ENCODE measurements around the gene HS2ST1.
"Not testable (repeated sequence)": the region's sequence is repeated elsewhere in the genome, so short reads cannot be mapped to it uniquely, and the experiment has no call there.

HS2ST1 gene

DNA sequence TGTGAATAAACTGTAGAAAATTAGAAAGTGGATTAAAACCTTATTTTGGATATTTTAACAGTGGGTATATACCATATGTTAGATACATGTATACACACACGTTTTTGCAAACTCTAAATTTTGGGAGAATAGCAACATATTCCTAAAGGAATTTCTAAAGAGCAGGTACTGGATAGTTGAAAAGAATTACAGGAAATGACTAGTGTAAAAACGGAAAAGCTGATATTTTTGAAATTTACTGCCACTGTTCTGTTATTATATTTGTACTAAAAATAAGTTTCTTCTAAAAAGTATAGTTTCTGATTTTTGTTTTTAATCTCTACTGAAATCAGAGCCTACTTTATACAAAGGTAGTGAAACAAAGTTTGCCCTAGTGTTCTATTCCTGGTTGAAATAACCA lies 114.1 kb downstream of the HS2ST1 start:
- no peak for DNase-seq

DNA sequence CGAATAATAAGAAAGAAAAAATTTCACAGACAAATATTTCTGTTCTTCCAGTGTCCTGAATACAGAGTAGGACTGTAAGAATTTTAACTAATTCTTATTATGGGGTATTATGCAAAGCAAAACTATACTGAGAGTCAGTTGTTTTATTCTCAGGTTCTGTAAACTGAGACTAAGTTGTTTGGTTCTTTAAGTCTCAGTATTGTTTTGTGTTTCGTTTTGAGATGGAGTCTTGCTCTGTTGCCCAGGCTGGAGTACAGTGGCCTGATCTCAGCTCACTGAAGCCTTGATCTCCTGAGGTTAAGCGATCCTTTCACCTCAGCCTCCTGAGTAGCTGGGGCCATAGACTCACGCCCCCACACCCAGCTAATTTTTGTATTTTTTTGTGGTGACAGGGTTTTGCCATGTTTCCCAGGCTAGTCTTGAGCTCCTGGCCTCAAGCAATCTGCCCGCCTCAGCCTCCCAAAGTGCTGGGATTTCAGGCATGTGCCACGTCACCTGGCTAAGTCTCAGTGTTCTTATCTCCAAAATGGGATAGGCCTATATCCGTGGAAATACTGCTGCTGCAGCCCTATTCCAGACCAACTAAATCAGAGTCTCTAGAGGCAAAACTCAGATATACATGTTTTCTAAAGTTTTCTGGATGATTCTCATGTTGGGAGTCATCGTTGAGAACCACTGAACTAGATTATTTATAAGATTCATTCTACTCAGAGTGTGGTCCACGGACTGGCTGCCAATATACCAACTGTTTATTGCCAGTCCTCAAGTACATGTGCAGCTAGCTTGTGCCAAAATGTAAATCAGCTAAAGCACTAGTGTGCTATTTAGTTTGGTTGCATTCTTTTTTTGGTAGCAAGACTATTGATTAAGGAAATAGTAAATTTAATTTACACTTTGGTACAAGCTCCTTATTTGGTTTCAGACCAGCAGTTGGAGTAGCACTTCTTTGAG lies 116.6 kb downstream of the HS2ST1 start:
- DNase-seq: no peak

DNA sequence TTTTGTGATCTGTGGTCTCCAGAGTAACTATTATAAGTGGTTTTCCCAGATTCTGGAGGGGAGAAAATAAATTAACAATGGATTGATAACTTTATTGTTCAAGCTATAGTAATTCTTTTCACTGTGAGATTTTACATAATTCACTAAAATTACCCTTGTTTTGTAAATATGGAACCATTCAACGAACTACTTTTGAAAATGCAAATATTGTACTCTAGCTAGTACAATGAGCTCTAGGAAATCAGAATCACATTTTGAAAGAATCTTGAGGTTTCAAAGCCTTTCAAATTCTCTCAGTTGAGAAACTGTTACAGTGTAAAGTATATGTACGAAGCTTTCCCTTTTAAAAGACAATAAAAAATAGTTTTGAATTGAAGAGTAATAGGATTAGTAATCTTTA lies 119.9 kb downstream of the HS2ST1 start:
- DNase-seq: no peak

DNA sequence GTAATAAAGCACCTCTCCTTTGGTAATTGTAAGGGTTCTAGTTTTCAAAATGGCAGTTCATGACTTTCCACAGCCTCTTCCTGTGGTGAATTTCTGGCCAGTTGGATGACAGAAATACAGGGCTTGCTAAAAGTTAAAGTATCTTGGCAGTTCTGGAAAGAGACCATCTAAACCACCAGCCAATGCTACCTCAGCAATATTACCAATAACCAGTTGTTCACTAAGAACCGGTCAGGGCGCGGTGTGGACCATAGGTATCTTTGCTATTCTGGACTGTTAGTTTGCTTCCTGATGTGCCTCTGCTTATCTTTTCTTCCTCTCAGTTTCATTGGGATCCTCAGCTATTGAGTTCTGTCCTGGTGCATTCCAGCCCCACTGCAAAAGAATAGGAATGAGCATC lies 124.7 kb downstream of the HS2ST1 start:
- no peak for DNase-seq

DNA sequence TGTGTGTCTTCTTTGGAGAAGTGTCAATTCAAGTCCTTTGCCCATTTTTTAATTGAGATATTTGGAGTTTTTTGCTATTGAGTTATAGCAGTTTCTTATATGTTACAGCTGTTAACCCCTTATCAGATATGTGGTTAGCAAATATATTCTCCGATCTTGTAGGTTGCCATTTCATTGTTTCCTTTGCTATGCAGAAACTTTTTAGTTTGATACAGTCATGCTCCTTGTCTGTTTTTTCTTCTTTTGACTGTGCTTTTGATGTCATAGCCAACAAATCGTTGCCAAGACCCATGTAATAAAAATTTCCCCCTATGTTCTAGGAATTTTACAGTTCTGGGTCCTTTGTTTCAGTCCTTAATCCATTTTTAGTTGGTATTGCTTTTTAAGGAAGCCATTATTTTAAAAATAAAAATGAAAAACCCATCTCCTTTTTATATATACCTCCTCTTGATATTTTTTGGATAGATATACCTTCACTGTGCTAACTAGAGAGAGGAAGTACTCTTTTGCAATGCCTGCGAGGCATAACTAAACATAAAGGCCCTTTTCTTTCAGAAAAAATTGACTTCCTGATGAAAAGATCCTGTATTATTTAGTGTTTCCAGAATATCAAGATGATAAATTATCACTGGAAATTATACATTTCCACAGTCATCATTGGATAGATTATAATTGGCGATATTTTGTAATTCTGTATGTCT lies 127.8 kb downstream of the HS2ST1 start:
- no peak for DNase-seq

DNA sequence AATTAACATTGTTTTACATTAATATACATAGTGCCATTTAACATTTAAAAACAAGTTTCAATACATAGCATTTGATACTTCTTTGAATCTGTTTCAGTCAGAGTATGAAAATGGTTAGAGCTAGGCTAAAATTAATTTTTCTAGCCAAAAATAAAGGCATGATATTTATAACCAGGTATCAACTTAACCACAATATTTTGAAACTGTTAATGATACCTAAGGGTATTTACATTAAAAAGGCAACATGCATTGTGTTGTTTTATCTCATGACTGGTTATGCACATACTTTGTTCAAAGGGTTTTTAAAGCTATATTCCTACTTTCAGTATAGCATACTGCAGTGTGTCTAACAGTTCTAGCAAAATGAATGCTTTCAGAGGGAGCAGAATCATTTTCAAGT lies 130.0 kb downstream of the HS2ST1 start:
- DNase-seq: no peak

DNA sequence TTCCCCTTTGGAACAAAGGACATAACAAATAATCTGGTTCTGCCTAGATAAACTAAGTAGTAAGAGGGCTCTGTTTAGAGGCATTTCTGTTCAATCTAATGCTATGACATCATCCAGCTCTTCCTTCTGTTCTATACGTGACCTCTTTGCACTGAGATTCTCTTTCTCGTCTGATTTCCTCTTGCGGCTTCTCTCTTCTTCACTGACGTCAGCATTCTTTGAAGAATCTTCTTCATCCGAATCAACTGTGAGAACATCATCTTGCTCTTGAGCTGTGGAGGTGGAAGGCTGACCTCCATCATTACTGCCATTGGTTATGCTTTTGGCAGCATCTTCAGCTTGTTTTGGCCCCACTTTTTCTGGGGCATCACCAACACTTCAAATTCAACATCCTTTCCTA lies 130.4 kb downstream of the HS2ST1 start:
- DNase-seq: no peak

DNA sequence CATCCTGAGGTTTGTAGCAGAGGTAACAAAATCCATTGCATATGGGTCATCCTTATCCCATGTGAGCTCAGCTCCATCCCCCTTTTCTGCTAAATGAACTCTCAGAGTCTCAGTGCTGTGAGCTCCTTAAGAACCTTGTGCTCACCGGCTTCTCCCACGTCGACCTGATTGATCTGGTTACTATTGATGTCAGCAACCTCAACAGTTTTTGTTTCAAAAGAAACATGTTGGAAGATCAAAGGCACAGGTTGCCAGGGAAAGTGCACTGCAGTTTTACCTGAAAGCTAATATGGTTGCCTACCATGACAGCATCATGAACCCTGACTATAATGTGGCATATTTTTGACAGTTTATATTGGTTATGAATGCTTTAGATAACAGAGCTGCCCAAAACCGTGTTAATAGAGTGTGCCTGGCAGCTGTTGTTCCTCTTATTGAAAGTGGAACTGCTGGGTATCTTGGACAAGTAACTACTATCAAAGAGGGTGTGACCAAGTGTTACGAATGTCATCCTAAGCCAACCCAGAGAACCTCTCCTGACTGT lies 131.4 kb downstream of the HS2ST1 start:
- no peak for DNase-seq

DNA sequence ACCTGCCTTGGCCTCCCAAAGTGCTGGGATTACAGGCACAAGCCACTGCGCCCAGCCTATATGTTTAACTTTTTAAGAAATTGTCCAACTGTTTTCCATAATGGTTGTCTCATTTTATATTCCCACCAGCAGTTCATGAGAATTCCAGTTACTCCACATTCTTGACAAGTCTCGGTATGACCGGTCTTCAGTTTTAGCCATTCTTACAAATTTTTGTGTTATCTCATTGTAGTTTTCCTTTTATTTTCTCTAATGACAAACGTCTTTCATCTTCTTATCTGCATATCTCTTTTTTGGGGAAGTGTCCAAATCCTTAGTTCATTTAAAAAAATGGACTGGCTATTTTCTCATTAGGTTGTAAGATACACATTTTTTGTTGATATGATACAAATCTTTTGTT lies 132.5 kb downstream of the HS2ST1 start:
- no peak for DNase-seq

DNA sequence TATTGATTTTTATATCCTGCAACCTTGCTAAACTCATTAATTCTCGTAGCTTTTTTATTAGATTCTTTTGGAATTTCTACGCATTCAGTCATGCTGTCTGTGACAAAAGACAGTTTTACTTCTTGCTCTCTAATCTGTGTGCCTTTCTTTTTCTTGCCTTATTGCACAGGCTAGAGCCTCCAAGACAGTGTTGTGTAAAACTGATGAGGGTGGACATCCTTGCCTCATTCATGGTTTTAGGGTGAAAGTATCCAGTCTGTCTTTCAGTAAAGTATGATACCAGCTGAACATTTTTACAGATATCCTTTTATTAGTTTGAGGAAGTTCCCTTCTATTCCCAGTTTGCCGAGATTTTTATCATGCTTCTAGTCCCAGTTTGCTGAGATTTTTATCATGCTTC lies 133.8 kb downstream of the HS2ST1 start:
- DNase-seq: no peak

DNA sequence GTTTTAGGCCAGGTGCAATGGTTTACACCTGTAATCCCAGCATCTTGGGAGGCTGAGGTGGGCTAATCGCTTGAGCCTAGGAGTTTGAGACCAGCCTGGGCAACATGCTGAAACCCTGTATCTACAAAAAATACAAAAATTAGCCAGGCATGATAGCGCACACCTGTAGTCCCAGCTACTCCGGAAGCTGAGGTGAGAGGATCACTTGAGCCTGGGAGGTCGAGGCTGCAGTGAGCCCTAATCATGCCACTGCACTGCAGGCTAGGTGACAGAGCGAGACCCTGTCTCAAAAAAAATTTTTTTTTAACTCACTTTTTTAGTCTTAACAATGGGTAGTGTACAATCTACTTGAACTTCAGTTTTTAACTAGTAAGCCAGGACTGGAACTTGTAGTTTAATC lies 137.5 kb downstream of the HS2ST1 start:
- no peak for DNase-seq

DNA sequence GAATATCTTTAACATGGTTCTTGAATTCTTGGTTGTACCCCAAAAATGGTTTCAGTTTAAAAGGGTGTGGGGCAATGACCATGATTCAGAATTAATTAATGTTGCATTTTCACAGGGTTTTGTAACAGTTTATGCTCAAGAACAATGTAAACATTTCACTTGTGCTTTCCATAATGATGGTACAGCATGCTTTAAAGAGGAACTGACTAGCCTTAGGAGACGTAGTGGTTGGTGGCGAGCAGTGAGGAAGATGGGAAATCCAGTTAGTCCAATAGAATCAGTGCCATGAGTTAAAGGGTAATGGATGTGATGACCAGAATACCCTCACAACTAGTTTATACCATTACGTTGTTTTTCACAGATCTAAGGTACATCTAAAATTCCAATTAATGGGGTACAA lies 138.0 kb downstream of the HS2ST1 start:
- no peak for DNase-seq

DNA sequence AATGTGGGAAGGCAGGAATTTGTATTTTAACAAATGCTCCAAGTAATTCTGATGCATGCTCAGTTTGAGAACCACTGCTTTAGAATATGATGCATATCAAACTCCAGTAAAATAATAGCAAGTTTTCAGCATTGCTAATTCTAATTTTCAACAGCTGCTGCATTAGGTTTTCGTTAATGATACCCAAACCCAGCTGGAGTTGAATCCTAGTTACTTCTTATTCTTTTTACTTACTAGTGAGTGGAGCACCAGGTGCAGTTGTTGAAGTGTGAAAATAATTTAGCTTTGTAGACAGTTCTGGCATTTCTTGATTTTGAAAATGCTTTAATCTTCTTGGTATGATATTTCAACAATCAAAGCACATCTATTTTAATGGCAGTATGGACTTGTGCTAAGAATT lies 138.5 kb downstream of the HS2ST1 start:
- DNase-seq: peak in 1 of 2 experiments; percentile 15

DNA sequence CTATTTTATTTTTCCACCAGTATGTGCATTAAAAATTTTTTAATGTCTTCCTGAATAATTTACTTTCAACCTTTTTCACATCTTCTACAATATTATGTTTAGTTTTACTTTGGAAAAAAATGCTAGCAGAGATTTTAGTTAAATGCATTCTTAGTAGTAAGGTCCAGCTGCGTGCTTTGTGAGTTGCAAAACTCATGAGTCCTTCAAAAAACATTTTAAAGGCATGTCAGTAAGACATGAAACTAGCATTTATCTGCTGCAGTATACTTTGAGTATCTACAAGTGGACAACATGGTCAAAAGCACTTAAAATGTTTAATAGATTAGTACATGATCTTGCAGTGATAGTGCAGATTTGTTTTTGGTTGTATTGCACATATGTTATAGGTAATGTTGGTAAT lies 139.0 kb downstream of the HS2ST1 start:
- no peak for DNase-seq

DNA sequence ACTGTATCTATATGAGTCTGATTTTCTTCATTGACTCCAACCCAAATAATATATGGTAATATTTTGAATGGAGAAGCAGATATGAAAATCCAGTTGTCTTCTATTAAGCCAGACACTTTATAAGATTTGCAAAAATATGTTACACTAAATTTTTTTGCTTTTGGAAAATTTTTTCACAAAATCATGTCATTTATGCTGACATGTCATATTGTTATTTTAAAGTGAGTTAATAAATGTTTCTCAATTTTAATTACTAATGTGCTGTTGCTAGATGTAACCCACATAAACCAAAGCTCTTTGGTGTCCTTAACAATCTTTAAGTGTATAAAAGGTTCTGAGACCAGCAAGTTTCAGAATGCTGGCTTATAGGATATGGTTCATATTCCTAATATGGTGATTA lies 142.5 kb downstream of the HS2ST1 start:
- no peak for DNase-seq

DNA sequence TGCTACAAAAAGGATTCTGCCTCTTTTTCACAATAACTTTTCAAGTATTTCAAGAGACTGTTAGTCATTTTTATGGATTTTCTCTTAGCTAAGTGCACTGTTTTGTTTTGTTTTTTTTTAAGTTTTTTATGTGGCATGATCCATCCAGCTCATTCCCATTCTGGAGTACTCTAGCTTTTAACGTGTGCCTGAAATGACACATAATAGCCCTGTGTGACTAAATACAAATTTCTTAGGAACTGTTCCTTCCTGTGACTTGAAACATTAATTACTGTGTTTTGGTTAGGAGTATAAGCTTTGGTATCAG lies 143.9 kb downstream of the HS2ST1 start:
- no peak for DNase-seq

DNA sequence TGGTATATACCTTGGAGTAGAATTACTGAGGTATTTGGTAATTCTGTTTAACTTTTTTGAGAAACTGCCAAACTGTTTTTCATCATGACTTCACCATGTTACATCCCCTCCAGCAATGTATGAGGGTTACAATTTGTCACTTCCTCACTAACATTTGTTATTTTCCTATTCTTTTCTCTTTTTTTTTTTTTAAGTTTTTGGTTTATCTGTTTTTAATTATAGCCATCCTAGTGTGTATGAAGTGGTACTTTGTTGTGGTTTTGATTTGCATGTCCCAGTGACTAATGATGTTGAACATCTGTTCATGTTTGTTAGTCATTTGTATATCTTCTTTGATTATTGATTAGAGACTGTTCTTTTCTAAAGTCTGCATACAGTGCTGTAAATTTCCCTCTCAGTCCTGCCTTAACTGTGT lies 147.3 kb downstream of the HS2ST1 start:
- DNase-seq: no peak

DNA sequence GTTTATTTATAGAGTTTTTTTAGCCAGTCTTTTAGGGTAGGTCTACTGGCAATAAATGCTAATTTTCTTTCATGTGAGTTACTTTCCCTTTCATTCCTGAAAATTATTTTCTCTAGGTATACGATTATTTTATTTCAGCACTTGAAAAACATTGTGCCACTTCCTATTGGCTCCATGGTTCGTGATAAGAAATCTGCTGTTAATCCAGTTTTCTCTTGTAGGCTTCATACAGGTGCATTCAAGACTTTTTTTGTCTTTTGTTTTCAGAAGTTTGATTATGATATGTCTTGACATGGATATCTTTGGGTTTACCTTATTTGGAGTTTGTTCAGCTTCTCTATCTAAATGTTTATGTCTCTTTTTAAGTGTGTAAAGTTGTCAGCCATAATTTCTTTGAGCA lies 148.3 kb downstream of the HS2ST1 start:
- no peak for DNase-seq

DNA sequence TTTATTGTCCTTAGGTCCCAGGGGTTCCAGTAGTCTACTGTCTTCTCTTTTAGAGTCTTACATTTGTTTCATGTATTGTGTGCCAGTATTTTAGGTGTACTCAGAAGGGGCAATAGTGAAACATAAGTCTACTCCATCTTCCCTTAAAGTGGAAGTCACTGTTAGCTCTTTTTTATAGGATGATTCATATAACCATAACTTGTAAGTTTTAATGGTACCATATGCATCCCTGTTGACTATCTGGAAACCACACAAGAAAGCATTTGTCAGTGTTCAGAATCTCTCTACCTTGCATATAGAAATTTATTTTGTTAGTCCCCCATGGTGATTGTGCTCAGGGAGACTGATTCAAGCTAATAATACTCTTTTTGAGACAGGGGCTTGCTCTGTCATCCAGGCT lies 149.9 kb downstream of the HS2ST1 start:
- DNase-seq: no peak

DNA sequence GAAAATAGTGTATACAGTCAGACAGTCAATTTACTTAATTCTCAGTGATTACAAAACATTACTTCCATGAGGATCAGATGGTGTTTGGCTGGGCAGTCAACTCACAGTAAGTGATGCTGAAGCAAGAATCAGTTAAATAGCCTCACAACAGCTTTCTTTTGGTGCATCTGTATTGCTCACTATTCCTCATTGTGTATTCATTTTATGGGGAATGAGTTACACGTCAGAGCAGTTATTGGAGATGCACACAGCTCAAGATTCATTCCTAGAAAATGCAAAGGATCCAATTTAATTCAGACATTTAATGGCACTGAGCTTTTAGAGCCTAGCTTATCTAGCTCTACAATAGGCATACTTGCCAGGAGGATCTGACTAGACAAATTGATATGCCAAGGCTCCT lies 150.6 kb downstream of the HS2ST1 start:
- no peak for DNase-seq

DNA sequence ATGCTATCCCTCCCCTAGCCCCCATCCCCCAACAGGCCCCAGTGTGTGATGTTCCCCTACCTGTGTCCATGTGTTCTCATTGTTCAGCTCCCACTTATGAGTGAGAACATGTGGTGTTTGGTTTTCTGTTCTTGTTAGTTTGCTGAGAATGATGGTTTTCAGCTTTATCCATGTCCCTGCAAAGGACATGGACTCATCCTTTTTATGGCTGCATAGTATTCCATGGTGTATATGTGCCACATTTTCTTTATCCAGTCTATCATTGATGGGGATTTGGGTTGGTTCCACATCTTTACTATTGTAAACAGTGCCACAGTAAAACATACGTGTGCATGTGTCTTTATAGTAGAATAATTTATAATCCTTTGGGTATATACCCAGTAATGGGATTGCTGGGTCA lies 152.3 kb downstream of the HS2ST1 start:
- not testable (repeated sequence) for DNase-seq

DNA sequence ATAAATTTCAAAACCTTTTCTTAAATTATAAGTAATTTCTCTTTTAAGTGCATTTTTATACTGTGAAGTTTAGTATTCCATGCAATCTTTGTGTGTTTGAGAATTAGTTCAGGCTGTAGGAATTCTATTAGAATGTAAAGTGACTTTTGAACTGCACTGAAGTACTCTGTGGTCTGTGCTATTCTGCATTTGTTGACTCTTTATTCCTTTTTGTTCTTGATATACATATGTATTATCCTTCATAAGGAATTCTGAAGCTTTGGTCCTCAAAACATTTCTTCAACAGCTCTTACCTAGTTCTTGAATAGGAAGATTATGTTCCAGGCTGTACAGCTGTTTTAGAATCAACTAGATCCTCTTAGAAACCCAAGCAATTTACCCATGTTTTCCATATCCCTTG lies 158.0 kb downstream of the HS2ST1 start:
- DNase-seq: no peak

DNA sequence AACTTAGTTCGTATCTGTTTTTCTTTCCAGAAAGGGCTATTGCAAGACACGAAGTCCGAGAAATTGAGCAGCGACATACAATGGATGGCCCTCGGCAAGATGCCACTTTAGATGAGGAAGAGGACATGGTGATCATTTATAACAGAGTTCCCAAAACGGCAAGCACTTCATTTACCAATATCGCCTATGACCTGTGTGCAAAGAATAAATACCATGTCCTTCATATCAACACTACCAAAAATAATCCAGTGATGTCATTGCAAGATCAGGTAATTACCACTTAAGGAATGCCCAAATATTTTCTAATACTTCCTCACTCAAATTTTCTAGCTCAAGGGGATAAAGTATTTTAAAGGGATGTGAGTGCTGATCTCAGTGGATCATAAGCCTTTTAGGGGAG lies 158.5 kb downstream of the HS2ST1 start:
- no peak for DNase-seq

Measured in NCI-H524 (cell line).